H1 (cell line): ENCODE results near the gene RNPS1. TPM values are rescaled to one million over a fixed set of nuclear protein-coding genes. Genes with fewer than 3 reads are reported as not detected.

Source experiments
- CTBP2 ChIP-seq: IDR thresholded peaks from 2 replicates; pipeline ENCODE4 v1.7.0; 2011; ENCODE audit warnings: borderline replicate concordance, mild to moderate bottlenecking, moderate library complexity, mixed read lengths, low read length; ENCODE audit not compliant: insufficient read depth, insufficient read length
- TAF7 ChIP-seq: optimal IDR thresholded peaks from 2 replicates; pipeline ENCODE3; 2011; ENCODE audit warnings: low read depth, mild to moderate bottlenecking, inconsistent platforms, low read length, moderate library complexity, borderline replicate concordance
- polyA plus RNA-seq, 7 experiments: library from polyadenylated mRNA; depleted of rRNA in 3 of 7; stranded (reverse) in 5 of 7; unstranded in 2 of 7; fragments of >200 nt in 5 of 7; fragments of 200-250 nt in 2 of 7; gene quantifications; 1 replicate in 5 of 7; 2 replicates in 1 of 7; 4 replicates in 1 of 7; pipeline versions ENCODE4 v1.2.1 to v1.2.3, GENCODE V29; 2011 to 2013; ENCODE audit warnings: missing spikeins in 2 of 7, mixed read lengths in 2 of 7
- total RNA-seq: library from RNA; stranded (reverse); fragmentation: NEBNext Ultra II Directional; extraction: Animal tissue kit (Norgen Biotek cat#: 25700); gene quantifications from 2 replicates; pipeline ENCODE4 v1.2.1, GENCODE V29; 2021

Gene RNPS1
- total and polyA plus RNA-seq, 2 of the 8 experiments (the other 6 are each of a cell fraction or from before 2014, with no cell fraction given), result 330 to 350 TPM

DNA sequence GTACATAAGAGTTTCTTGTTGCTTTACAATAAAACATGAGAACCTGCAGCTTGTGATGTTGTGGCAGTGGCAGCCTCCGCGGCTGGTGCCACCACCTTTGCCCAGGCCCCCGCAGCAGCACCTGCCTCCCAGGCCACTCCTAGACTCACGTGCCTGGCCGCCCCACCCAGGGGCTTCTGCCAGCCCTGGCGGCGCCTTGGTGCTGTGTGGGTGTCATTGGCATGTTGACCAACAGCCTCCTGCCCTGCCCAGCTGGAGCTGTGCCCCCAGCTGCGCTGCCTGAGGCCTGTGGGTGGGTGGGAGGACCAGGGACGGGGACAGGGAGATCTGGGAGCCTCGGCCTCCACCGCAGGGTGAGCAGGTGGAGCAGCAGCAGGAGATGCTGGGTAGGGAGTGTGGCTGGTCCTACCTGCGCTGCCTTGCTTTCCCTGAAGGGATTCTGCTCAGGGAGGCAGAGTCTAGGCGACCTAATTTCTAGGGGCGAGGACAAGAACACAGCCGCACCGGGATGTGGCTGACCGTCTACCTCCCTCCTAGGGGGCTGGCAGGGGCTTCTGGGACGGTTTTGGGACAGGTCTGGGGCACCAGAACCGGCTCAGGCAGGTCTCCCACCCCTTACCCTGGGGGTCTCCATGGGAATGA lies 32.1 kb downstream of the RNPS1 start (continued):
- no peak for TF ChIP-seq TAF7
- no peak for TF ChIP-seq CTBP2
